SKM-1 treated with dmso at 0.1 percent for 144 hours (cell line): ENCODE measurements around the gene MYL12B.
A peak's percentile ranks its signal among the peaks of the same experiment; 100 is the strongest.
"Not testable (repeated sequence)": the region's sequence is repeated elsewhere in the genome, so short reads cannot be mapped to it uniquely, and the experiment has no call there.

Experiments used
- DNase-seq: peaks from one replicate; lab custom pipeline; 2025; ENCODE audit not compliant: unreplicated experiment; lab: John Stamatoyannopoulos, UW

Gene MYL12B

GRCh38 chr18:3294435-3295080 is 32.6 kb downstream of the MYL12B start:
- DNase-seq, result no peak

GRCh38 chr18:3297025-3297984 is 35.4 kb downstream of the MYL12B start:
- DNase-seq, result peak; percentile 92

- DNase-seq, result no peak
Observed at GRCh38 chr18:3304832-3305231, 42.9 kb downstream of the MYL12B start.

- no peak for DNase-seq
Observed at GRCh38 chr18:3305354-3305762, 43.4 kb downstream of the MYL12B start.

- DNase-seq, result no peak
Observed at GRCh38 chr18:3305933-3306332, 44.0 kb downstream of the MYL12B start.

- DNase-seq, result no peak
Observed at GRCh38 chr18:3306391-3306790, 44.5 kb downstream of the MYL12B start.

- DNase-seq, result no peak
Observed at GRCh38 chr18:3313685-3314084, 51.8 kb downstream of the MYL12B start.

GRCh38 chr18:3315344-3315743 is 53.4 kb downstream of the MYL12B start:
- not testable (repeated sequence) for DNase-seq

- DNase-seq, result no peak
Observed at GRCh38 chr18:3319399-3319798, 57.5 kb downstream of the MYL12B start.

GRCh38 chr18:3319894-3320454 is 58.0 kb downstream of the MYL12B start:
- no peak for DNase-seq

- DNase-seq, result no peak
Observed at GRCh38 chr18:3321133-3321812, 59.3 kb downstream of the MYL12B start.

- DNase-seq, result peak; percentile 80
Observed at GRCh38 chr18:3323900-3324299, 62.0 kb downstream of the MYL12B start.
